ELR (cell line): ENCODE results near the gene ANO9.
A peak's percentile ranks its signal among the peaks of the same experiment; 100 is the strongest.
"Not testable (repeated sequence)": the region's sequence is repeated elsewhere in the genome, so short reads cannot be mapped to it uniquely, and the experiment has no call there.

ENCODE experiments used
- DNase-seq: peaks from one replicate; pipeline ENCODE4 v3.0.0-alpha.2; 2015; ENCODE audit warnings: low read depth

The ANO9 gene

GRCh38 chr11:415640-416041 is 26.2 kb downstream of the ANO9 start:
- DNase-seq: no peak

- DNase-seq: no peak
Observed at GRCh38 chr11:414318-414857, 27.4 kb downstream of the ANO9 start.

- DNase-seq: peak; percentile 40
Observed at GRCh38 chr11:413120-414081, 28.4 kb downstream of the ANO9 start.

- no peak for DNase-seq
Observed at GRCh38 chr11:412641-413119, 29.1 kb downstream of the ANO9 start.

- DNase-seq: not testable (repeated sequence)
Observed at GRCh38 chr11:411520-411919, 30.3 kb downstream of the ANO9 start.

GRCh38 chr11:410711-411110 is 31.1 kb downstream of the ANO9 start:
- DNase-seq: not testable (repeated sequence)

- DNase-seq: no peak
Observed at GRCh38 chr11:409600-410483, 32.0 kb downstream of the ANO9 start.

DNA sequence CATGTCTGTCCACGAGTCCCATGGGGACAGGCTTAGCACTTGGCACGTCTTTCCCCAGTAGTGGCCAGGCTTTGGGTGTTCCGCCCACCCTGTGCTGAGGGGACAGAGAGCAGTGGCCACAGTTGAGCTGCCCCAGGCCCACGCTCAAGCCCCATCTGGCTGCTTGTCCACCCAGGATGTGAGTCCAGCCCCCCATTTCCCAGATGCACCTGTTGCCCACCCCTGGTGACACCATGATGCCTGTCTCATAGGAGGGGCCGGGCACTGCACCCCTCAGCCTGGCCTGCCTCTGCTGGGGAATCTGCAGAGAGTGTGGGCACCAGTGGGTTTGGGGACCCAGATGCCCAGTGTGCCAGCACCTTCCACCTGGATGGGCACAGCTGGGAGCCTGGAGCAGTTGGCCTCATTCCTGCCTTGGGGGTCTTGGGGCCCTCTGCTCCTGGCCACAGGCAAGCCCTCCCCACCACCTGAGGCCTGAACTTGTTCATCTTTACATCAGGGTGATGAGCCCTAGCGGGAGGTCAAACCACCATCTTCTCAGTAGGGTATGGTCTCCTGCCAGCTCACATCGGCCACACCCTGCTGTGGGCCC is 32.7 kb downstream of the ANO9 start:
- no peak for DNase-seq

DNA sequence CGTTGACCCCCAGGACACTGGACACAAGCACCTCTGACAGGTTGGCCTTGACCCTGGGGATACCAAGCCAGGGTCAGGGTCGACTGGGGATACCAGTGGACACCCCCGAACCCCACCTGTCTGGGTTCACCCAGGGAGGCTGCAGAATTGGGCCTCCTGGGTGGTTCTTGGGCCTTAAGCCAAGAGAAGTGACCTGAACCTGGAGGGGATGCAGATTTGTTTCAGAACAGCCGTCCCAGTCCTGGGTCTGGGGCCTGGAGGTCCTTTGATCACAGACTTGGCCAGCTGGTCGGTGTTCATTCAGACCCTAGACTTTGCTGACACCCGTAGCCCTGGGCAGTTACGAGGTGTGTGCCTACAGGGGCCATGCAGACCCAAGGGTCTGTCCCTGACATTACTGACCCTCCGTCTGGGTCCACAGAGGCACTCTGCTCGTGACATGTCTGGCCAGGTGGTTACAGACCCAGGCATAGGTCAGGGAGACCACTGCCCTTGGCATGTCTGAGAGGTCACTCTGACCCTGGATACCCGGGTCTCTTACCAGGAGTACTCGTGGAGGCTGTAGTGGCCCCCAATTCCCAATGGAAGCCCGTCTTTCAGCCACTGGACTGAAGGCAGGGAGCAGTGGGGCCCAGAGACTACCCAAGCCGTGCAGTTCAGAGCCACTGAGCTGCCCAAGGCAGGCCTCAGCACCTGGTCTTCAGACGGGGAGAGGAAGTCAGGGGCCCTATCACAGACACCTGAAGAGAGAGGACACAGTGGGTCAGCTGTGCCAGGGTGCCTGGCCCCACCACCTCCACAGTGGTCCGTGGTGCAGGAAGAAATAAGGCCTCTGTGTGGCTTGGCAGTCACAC is 33.4 kb downstream of the ANO9 start:
- DNase-seq: no peak

- no peak for DNase-seq
Observed at GRCh38 chr11:407651-408123, 34.1 kb downstream of the ANO9 start.

DNA sequence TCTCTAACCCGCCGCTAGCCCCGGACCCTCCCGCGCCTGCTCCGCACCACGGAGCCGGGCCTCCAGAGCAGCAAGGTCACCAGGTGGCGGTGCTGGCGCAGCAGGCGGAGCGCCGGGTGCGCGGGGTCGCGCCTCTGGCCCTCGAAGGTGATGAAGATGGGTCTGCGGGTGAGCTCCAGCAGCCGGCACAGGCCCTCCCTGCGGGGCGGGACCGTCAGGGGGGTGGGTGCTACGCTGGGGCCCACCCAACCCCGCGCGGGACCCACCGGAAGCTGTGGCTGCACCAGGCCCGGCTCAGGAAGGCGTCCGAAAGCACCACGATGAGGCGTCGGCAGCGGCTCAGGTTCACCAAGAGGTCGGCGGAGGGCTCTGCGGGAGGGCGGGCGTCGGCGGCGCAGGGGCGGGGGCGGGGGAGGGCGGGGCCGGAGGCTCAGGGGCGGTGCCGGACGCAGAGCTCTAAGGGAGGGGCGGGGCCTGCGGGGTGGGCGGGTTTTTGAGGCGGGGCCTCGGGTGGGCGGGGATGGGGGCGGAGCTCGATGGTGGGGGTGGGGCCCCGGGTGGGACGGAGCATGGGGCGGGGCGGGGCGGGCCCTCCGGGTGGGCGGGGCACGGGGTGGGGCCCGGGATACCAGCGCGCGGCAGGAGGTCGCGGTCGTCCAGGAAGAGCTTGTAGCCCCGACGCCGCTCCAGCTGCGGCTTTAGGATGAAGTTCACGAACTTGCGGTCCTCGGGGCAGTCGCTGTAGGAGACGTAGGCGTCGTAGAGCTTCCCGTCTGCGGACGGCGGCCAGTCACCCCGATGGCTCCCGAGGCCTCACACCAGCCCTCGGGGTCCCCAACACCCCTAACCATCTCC is 34.8 kb downstream of the ANO9 start:
- peak; percentile 87 for DNase-seq

GRCh38 chr11:405954-406795 is 35.6 kb downstream of the ANO9 start:
- DNase-seq: no peak

- no peak for DNase-seq
Observed at GRCh38 chr11:405323-405953, 36.4 kb downstream of the ANO9 start.

- no peak for DNase-seq
Observed at GRCh38 chr11:404551-405264, 37.1 kb downstream of the ANO9 start.

- DNase-seq: no peak
Observed at GRCh38 chr11:403761-404431, 37.9 kb downstream of the ANO9 start.

DNA sequence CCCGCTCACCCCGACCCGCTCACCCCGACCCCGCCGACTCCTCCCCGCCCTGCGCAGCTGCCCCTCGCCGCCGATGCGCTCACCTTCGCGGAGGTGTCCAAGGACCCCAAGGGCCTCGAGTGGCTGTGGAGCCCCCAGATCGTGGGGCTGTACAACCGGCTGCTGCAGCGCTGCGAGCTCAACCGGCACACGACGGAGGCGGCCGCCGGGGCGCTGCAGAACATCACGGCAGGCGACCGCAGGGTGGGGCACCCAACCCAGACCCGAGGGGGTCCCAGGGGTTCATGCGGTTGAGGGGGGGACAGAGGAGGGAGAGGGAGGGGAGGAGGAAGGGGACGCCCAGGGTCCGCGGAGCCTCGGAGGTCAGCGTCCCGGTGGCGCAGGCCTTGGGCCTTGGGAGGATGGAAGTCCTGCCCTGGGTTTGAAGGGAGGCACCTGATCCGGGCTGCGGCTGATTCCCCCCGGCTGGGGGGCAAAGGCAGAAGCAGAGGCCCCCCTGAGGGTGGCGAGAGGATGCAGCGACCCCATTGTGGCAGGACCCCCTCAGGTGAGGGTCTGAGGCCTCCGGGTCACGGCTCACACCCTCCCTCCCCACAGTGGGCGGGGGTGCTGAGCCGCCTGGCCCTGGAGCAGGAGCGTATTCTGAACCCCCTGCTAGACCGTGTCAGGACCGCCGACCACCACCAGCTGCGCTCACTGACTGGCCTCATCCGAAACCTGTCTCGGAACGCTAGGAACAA is 38.6 kb downstream of the ANO9 start:
- no peak for DNase-seq

- not testable (repeated sequence) for DNase-seq
Observed at GRCh38 chr11:401196-401595, 40.6 kb downstream of the ANO9 start.
